ENCODE measurements around the gene GNL2. TPM values are rescaled to one million over a fixed set of nuclear protein-coding genes. Genes with fewer than 3 reads are reported as not detected.
"Not testable (repeated sequence)": the region's sequence is repeated elsewhere in the genome, so short reads cannot be mapped to it uniquely, and the experiment has no call there.

Gene GNL2
- total RNA-seq, 2 donors from 2014 or later: 28.4 to 35.9 TPM

GRCh38 chr1:37549341-37549740 is 46.4 kb downstream of the GNL2 start:
- Histone ChIP-seq H3K9me3 (no peaks in the 10 kb centered on the region), H3K4me3 (no peak overlapping the region), H3K36me3 (peaks cover 12% of the 10 kb centered on the region), H3K4me1 (peaks cover 5% of the 10 kb centered on the region), H3K9ac (ENCODE audit: low read depth in 2 of 2, low read length in 2 of 2) (no peak overlapping the region), H3K27me3 (no peaks in the 10 kb centered on the region), H3K27ac (no peak overlapping the region)
- DNase-seq: no peak
- intact Hi-C loops (cut with DNase I): no loop called here
- TF ChIP-seq CTCF (IDR thresholded peaks at IDR 0.05): no peak

GRCh38 chr1:37545019-37545418 is 50.7 kb downstream of the GNL2 start:
- no peaks in the 10 kb centered on the region for H3K27me3 ChIP-seq
- H3K36me3 ChIP-seq: peaks cover 17% of the 10 kb centered on the region
- no peak for DNase-seq

GRCh38 chr1:37544530-37544929 is 51.2 kb downstream of the GNL2 start:
- Histone ChIP-seq H3K4me3 (no peak overlapping the region), H3K9ac (ENCODE audit: low read depth in 2 of 2, low read length in 2 of 2) (no peak overlapping the region), H3K9me3 (no peaks in the 10 kb centered on the region), H3K27me3 (no peaks in the 10 kb centered on the region), H3K27ac (no peak overlapping the region), H3K36me3 (peaks cover 21% of the 10 kb centered on the region), H3K4me1 (no peaks in the 10 kb centered on the region)
- no peak for TF ChIP-seq CTCF (IDR thresholded peaks at IDR 0.05)
- intact Hi-C loops (cut with DNase I): no loop called here
- no peak for DNase-seq

More at GRCh38 chr1:37545019-37545418, 50.7 kb downstream of the GNL2 start:
- intact Hi-C loops (cut with DNase I): no loop called here
- TF ChIP-seq CTCF (IDR thresholded peaks at IDR 0.05): no peak
- Histone ChIP-seq H3K9ac (ENCODE audit: low read depth in 2 of 2, low read length in 2 of 2) (no peak overlapping the region), H3K4me1 (no peaks in the 10 kb centered on the region), H3K9me3 (no peaks in the 10 kb centered on the region), H3K4me3 (no peak overlapping the region), H3K27ac (no peak overlapping the region)

- Histone ChIP-seq H3K27me3 (no peaks in the 10 kb centered on the region), H3K9me3 (no peaks in the 10 kb centered on the region), H3K9ac (ENCODE audit: low read depth in 2 of 2, low read length in 2 of 2) (no peak overlapping the region), H3K27ac (no peak overlapping the region), H3K4me1 (no peaks in the 10 kb centered on the region), H3K4me3 (no peak overlapping the region), H3K36me3 (peaks cover 12% of the 10 kb centered on the region)
- intact Hi-C loops (cut with DNase I): no loop called here
- no peak for TF ChIP-seq CTCF (IDR thresholded peaks at IDR 0.05)
- no peak for DNase-seq
These were observed 55.5 kb downstream of the GNL2 start for GRCh38 chr1:37540036-37540785.

GRCh38 chr1:37539154-37539553 is 56.6 kb downstream of the GNL2 start:
- H3K27ac ChIP-seq; H3K9me3 ChIP-seq; H3K4me3 ChIP-seq; DNase-seq; H3K4me1 ChIP-seq; H3K9ac ChIP-seq (ENCODE audit: low read depth in 2 of 2, low read length in 2 of 2); intact Hi-C loops (cut with DNase I); H3K27me3 ChIP-seq: not testable (repeated sequence)
- H3K36me3 ChIP-seq: peaks cover 12% of the 10 kb centered on the region

GRCh38 chr1:37537378-37537777 is 58.4 kb downstream of the GNL2 start:
- no peak for DNase-seq
- Histone ChIP-seq H3K4me1 (no peaks in the 10 kb centered on the region), H3K4me3 (no peak overlapping the region), H3K9ac (ENCODE audit: low read depth in 2 of 2, low read length in 2 of 2) (no peak overlapping the region), H3K9me3 (no peaks in the 10 kb centered on the region), H3K27ac (no peak overlapping the region), H3K27me3 (no peaks in the 10 kb centered on the region), H3K36me3 (peaks cover 12% of the 10 kb centered on the region)
- TF ChIP-seq CTCF (IDR thresholded peaks at IDR 0.05): no peak
- intact Hi-C loops (cut with DNase I): no loop called here

Data from colonic mucosa (tissue), 4 donors.